Common myeloid progenitor, CD34-positive (primary cell): ENCODE data around the gene TRMT2B.

Source experiments
- CTCF ChIA-PET: fragments of 350-600 bp; sonication (Branson Sonifier 250); formaldehyde crosslinking; loops from one replicate; lab custom pipeline; 2021; ENCODE audit warnings: antibody characterized with exemption; lab: Charles Lee
- POLR2A ChIA-PET: fragments of 350-600 bp; sonication (Branson Sonifier 250); formaldehyde crosslinking; loops from one replicate; lab custom pipeline; 2021; ENCODE audit warnings: antibody characterized with exemption; lab: Charles Lee
- DNase-seq, 3 donors: peaks; one replicate each; pipeline versions ENCODE4 v3.0.0 to v3.0.0-alpha.2; 2013
- H3K27ac ChIP-seq, 2 experiments: 1 replicate in 1 of 2; 2 replicates in 1 of 2; pipeline ENCODE4 v1.7.0; 2013; ENCODE audit warnings: inconsistent platforms in 2 of 2, low read length in 2 of 2, mild to moderate bottlenecking in 2 of 2, low read depth in 1 of 2, moderate library complexity in 1 of 2; ENCODE audit not compliant: severe bottlenecking in 2 of 2, insufficient read depth in 1 of 2, poor library complexity in 1 of 2
- H3K27me3 ChIP-seq, 5 experiments: replicated peaks in 2 of 5; 1 replicate in 3 of 5; 2 replicates in 2 of 5; pipeline versions ENCODE4 v1.6.1 to v1.7.0; 2013; ENCODE audit warnings: low read length in 4 of 5, mild to moderate bottlenecking in 2 of 5, moderate library complexity in 2 of 5, inconsistent platforms in 1 of 5; ENCODE audit not compliant: insufficient read depth in 5 of 5, control insufficient read depth in 4 of 5
- H3K36me3 ChIP-seq, 4 experiments: 1 replicate in 2 of 4; 2 replicates in 2 of 4; pipeline versions ENCODE4 v1.6.1 to v1.7.0; 2013; ENCODE audit warnings: low read length in 3 of 4, control low read depth in 1 of 4, mild to moderate bottlenecking in 1 of 4; ENCODE audit not compliant: control insufficient read depth in 4 of 4, insufficient read depth in 4 of 4
- H3K4me1 ChIP-seq, 4 experiments: 1 replicate in 3 of 4; 2 replicates in 1 of 4; pipeline versions ENCODE4 v1.6.1 to v1.7.1; 2013; ENCODE audit warnings: low read length in 3 of 4, mild to moderate bottlenecking in 3 of 4, control low read depth in 1 of 4, inconsistent platforms in 1 of 4, moderate library complexity in 1 of 4; ENCODE audit not compliant: control insufficient read depth in 4 of 4, insufficient read depth in 4 of 4; ENCODE audit errors: control extremely low read depth in 1 of 4
- H3K4me3 ChIP-seq, 7 experiments: 1 replicate in 4 of 7; 2 replicates in 3 of 7; pipeline versions ENCODE4 v1.5.1 to v1.7.0; 2013; ENCODE audit warnings: mild to moderate bottlenecking in 7 of 7, low read length in 6 of 7, moderate library complexity in 6 of 7, inconsistent platforms in 2 of 7, low read depth in 2 of 7, control low read depth in 1 of 7; ENCODE audit not compliant: insufficient read depth in 4 of 7, control insufficient read depth in 1 of 7; ENCODE audit errors: extremely low read depth in 1 of 7
- H3K9me3 ChIP-seq, 5 experiments: 1 replicate in 4 of 5; 2 replicates in 1 of 5; pipeline versions ENCODE4 v1.6.1 to v1.7.1; 2013; ENCODE audit warnings: low read length in 4 of 5, mild to moderate bottlenecking in 2 of 5, inconsistent platforms in 1 of 5, low read depth in 1 of 5, moderate library complexity in 1 of 5; ENCODE audit not compliant: control insufficient read depth in 4 of 5, insufficient read depth in 2 of 5; ENCODE audit errors: control extremely low read depth in 1 of 5
- WGBS: methylation state at CpG from one replicate; pipeline ENCODE4 v1.1.5; 2013; ENCODE audit not compliant: insufficient coverage; 5-methylcytosine and 5-hydroxymethylcytosine counted together

The TRMT2B gene

DNA sequence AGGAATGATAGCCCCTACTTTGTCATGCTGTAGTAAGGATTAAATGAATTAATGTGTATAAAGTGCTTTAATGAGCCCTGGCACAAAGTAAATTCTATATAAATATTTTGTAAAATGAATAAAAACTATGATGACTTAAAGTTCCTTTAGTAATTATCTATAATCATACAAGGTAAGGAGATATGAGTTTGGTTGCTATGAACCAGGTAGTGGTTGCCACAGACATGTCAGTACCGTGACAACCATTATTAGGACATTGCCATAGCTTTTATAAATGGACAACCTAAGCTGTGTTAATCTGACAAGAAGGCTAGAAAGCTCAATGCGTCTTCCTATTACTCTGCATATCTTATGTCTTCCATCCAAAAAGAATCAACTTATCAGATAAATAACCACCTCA, 82.5 kb downstream of the TRMT2B start, which contains the start of gene ARL13A:
ARL13A (plus strand) TSS at position 301 of the 400 bp plus-strand sequence. CDS start 3,982 bp downstream, outside the sequence.
- Histone ChIP-seq H3K4me1 (no peaks in the 10 kb centered on the region), H3K4me3 (no peak within 1 kb of the TSS), H3K27me3 (no peaks in the 10 kb centered on the region), H3K27ac (no peak within 1 kb of the TSS), H3K36me3 (no peaks in the 10 kb centered on the region), H3K9me3 (peaks cover 0 to 4% (median 0%) of the 10 kb centered on the region in 5 experiments)
- DNase-seq, result no peak
- POLR2A ChIA-PET, result no interaction called here
- WGBS, result no CpG with 5 or more reads among the region's 2 CpGs
- CTCF ChIA-PET, result no interaction called here

DNA sequence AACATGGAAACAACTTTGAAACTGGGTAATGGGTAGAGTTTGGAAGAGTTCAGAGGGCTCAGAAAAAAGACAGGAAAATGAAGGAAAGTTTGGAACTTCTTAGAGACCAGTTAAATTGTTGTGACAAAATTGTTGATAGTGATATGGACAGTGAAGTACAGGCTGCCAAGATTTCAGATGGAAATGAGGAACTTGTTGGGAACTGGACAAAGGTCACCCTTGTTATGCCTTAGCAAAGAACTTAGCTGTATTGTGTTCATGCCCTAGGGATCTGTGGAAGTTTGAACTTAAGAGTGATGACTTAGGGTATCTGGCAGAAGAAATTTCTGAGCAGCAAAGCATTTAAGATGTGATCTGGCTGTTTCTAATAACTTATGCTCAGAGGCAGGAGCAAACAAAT, 87.5 kb downstream of the TRMT2B start:
- no peak overlapping the region for H3K4me3 ChIP-seq
- POLR2A ChIA-PET, result no interaction called here
- no peaks in the 10 kb centered on the region for H3K36me3 ChIP-seq
- no peak overlapping the region for H3K27ac ChIP-seq
- no peaks in the 10 kb centered on the region for H3K4me1 ChIP-seq
- no peaks in the 10 kb centered on the region for H3K27me3 ChIP-seq
- CTCF ChIA-PET, result no interaction called here
- no peak for DNase-seq
- no peaks in the 10 kb centered on the region for H3K9me3 ChIP-seq

DNA sequence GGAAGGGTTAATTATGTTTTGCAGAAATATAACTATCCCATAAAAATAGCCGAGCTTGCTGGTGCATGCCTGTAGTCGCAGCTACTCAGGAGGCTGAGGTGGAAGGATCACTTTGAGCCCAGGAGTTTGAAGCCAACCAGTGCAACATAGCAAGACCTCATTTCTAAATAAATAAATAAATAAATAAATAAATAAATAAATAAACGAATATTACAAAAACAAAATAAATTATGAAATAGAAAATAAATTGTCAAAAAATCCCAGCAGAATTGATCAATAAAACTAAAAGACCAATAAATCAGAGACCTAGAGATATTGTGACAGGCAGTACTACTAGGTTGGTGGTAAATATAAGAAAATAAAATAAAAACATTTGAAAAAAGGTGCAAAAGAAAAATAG, 89.1 kb downstream of the TRMT2B start:
- CTCF ChIA-PET, result no interaction called here
- WGBS, result no CpG with 5 or more reads among the region's 3 CpGs
- H3K4me1 ChIP-seq, result no peaks in the 10 kb centered on the region
- no peaks in the 10 kb centered on the region for H3K27me3 ChIP-seq
- POLR2A ChIA-PET, result no interaction called here
- H3K36me3 ChIP-seq, result no peaks in the 10 kb centered on the region
- H3K9me3 ChIP-seq, result no peaks in the 10 kb centered on the region
- no peak for DNase-seq
- no peak overlapping the region for H3K27ac ChIP-seq
- no peak overlapping the region for H3K4me3 ChIP-seq
